Mucosa of rectum (tissue), 2 donors: Measurements from ENCODE around the gene ENPEP.
A peak's percentile ranks its signal among the peaks of the same experiment; 100 is the strongest.
"Not testable (repeated sequence)": the region's sequence is repeated elsewhere in the genome, so short reads cannot be mapped to it uniquely, and the experiment has no call there.

Experiments used
- H3K27ac ChIP-seq, 2 donors: one replicate each; pipeline ENCODE4 v1.7.0; 2013; ENCODE audit warnings: inconsistent platforms in 2 of 2, low read depth in 2 of 2, low read length in 2 of 2
- H3K27me3 ChIP-seq, 2 donors: one replicate each; pipeline ENCODE4 v1.7.0; 2013; ENCODE audit warnings: low read length in 2 of 2; ENCODE audit not compliant: control insufficient read depth in 2 of 2, insufficient read depth in 2 of 2
- H3K36me3 ChIP-seq, 2 donors: one replicate each; pipeline ENCODE4 v1.7.0; 2013; ENCODE audit warnings: low read length in 2 of 2; ENCODE audit not compliant: control insufficient read depth in 2 of 2, insufficient read depth in 2 of 2
- H3K4me1 ChIP-seq, 2 donors: one replicate each; pipeline ENCODE4 v1.7.0; 2013; ENCODE audit warnings: low read length in 2 of 2, mild to moderate bottlenecking in 1 of 2; ENCODE audit not compliant: control insufficient read depth in 2 of 2, insufficient read depth in 2 of 2
- H3K4me3 ChIP-seq, 2 donors: one replicate each; pipeline ENCODE4 v1.7.0; 2013; ENCODE audit warnings: low read length in 2 of 2
- H3K9ac ChIP-seq, 2 donors: one replicate each; pipeline ENCODE4 v1.7.0; 2013; ENCODE audit warnings: low read length in 2 of 2, low read depth in 1 of 2, mild to moderate bottlenecking in 1 of 2
- H3K9me3 ChIP-seq, 2 donors: one replicate each; pipeline ENCODE4 v1.7.0; 2013; ENCODE audit warnings: low read length in 2 of 2; ENCODE audit not compliant: control insufficient read depth in 2 of 2
- donor health status: healthy.
- donor health status: Normal muscosa, but diverticular disease.

Gene ENPEP

DNA sequence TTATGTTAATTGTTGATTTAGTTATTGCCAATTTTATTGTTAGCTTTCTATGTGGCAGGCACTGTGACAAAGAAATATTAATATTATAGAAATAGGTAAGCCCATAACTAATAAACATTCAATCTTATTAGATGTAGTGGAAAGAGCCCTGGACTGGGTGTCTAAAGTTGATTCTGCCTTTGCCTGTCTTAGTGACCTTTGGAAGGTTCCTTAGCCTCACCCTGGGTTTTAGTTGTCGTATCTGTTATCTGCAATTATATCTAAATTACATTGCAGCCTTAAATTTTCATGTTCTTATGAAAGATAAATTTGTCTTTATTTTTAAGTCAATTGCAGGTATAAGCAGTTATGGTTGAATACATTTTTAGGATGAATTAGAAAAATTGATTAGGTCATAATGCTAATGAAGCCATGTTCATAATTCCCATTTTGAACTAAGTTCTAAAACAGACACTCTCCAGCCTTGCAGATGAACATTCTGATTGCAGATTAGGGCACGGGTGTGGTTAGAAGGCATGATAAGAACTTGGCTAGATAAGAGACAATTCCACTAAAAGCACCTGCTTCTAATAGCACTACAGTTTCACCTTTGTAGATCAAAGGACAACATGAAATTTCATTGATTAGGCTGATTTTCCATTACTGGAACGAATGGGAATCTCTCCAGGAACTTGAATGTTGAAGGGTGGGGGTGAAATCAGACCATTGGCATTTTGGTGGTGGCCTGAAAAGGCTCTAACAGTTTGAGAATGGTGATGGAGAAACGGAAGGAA lies 17.3 kb upstream of the ENPEP start:
- Histone ChIP-seq H3K27me3 (no peaks in the 10 kb centered on the region), H3K4me3 (peak overlapping the region in 1 of 2 donors; percentile 28), H3K4me1 (peaks cover 7 to 17% of the 10 kb centered on the region in 2 donors), H3K9me3 (no peaks in the 10 kb centered on the region), H3K27ac (no peak overlapping the region), H3K9ac (no peak overlapping the region), H3K36me3 (no peaks in the 10 kb centered on the region)

DNA sequence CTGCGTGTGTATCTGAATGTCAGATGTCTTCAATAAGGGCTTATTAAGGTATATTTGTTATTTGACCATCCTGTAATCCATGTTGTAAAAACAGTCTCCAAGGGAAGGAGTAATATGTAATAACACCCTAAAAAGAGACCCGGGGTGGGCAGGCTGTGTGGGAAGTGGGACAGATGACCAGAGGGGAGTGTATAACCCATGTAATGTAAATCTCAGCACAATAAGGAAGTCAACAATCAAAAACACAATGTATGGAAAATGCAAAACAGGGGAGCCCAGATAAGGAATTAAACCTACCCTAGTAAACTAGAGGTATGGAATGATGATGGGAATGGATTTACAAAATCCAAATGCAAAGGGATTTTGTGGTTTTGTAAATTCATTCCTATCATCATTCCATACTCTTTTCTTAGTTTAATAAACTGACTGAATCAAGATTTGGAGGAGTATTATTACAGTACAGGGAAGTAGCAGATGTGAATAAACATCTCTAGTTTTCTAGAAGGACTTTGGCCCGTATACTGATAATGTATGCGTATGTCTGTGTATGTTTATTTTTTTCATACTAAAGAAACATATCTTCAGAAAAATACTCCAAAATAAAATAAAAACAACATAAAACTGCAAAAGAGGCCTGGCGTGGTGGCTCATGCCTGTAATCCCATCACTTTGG lies 15.7 kb upstream of the ENPEP start:
- no peaks in the 10 kb centered on the region for H3K27me3 ChIP-seq
- peaks cover 7 to 17% of the 10 kb centered on the region in 2 donors for H3K4me1 ChIP-seq
- no peaks in the 10 kb centered on the region for H3K36me3 ChIP-seq
- no peak overlapping the region for H3K4me3 ChIP-seq
- no peaks in the 10 kb centered on the region for H3K9me3 ChIP-seq
- no peak overlapping the region for H3K27ac ChIP-seq
- no peak overlapping the region for H3K9ac ChIP-seq

DNA sequence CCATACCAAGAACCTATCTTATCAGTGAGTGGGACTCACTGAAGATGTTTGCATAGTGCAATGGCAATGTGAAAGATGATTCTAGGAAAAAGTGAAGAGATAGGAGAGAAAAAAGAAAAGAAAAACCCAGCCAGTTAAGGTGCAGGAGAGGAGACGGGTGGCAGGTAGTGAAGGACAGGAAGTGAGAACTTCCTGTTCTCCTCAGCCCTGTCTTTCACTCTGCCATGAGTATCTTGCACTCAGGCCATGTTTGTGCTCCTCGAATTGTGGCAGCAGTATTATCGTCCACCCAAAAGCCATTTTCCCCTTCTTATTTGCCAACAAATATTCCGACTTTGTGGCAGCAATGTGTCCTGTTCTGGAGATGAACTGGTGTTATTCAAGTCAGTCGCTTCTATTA lies 8.6 kb upstream of the ENPEP start:
- Histone ChIP-seq H3K27ac (no peak overlapping the region), H3K9me3 (peaks cover 3% of the 10 kb centered on the region in 2 donors), H3K36me3 (no peaks in the 10 kb centered on the region), H3K27me3 (no peaks in the 10 kb centered on the region), H3K9ac (no peak overlapping the region), H3K4me1 (no peaks in the 10 kb centered on the region), H3K4me3 (no peak overlapping the region)

DNA sequence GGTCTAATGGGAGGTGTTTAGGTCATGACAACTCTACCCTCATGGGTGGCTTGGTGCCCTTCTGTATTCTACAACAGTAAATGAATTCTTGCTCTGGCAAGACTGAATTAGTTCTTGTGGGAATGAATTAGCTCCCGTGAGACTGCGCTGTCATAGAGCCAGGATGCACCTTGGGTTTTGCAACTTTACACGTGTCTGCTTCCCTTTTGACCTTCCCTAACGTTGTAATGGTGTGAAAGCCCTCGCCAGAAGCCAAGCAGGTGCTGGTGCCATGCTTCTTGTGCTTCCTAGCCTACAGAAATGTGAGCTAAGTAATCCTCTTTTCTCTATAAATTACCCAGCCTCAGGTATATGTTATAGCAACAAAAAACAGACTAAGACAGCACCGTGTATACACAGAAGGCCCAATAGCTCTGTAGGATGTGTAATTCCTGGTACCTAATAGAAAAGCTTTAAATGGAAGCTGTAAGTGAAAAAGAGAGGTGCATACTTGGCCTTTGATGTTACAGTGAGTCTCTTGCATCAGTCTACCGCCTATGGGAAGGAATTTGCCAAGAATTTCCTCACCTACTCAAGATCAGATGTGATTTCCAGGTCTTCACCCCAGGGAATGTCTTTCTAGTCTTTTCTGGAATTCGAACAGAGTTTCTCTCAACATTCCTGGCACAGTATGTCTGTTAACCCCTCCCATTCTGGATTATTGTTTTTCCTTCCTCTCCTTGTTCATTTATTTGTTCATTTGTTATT lies 3.2 kb upstream of the ENPEP start:
- peaks cover 3% of the 10 kb centered on the region in 2 donors for H3K9me3 ChIP-seq
- H3K9ac ChIP-seq: no peak overlapping the region
- H3K27ac ChIP-seq: no peak overlapping the region
- peaks cover 0 to 8% of the 10 kb centered on the region in 2 donors for H3K27me3 ChIP-seq
- no peak overlapping the region for H3K4me3 ChIP-seq
- H3K36me3 ChIP-seq: no peaks in the 10 kb centered on the region
- peaks cover 0 to 6% of the 10 kb centered on the region in 2 donors for H3K4me1 ChIP-seq

DNA sequence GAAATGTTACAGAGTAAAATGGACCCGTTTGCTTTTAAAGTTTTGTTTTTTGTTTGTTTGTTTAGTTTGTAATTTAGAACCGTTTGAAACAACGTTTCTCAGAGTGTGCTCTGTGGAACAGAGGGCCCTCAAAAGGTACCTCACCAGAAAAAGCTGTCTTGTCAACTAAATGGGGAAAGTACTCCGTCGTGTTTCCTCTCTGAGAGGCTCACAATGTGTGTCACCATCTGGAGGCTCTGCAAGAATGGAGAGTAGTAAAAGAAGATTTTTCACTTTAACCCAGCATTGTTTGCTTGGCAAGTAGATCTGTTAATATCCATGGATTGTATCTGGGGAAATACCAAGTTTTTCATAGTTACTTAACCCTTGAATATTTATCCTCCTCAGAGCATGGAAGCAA lies 1.5 kb upstream of the ENPEP start:
- peaks cover under 1 to 1% of the 10 kb centered on the region in 2 donors for H3K9me3 ChIP-seq
- no peaks in the 10 kb centered on the region for H3K36me3 ChIP-seq
- H3K27me3 ChIP-seq: peaks cover 0 to 8% of the 10 kb centered on the region in 2 donors
- H3K4me1 ChIP-seq: peaks cover 0 to 6% of the 10 kb centered on the region in 2 donors
- no peak overlapping the region for H3K9ac ChIP-seq
- H3K27ac ChIP-seq: no peak overlapping the region
- no peak overlapping the region for H3K4me3 ChIP-seq

DNA sequence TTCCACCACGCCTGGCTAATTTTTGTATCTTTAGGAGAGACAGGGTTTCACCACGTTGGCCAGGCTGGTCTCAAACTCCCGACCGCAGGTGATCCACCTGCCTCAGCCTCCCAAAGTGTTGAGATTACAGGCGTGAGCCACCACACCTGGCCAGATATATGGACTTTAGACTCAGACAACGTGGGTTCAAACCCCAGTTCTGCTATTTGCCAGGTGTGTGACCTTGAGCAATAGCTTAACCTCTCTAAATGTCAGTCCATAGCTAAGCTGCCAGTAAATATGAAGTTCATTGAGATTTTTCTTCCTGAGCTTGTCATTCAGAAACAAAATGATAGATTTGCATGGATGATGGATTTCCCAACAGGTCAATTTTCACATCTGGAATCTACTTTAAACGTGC lies 875 bp upstream of the ENPEP start:
- not testable (repeated sequence) for H3K36me3 ChIP-seq, H3K4me3 ChIP-seq, H3K4me1 ChIP-seq, H3K9me3 ChIP-seq, H3K27ac ChIP-seq, H3K9ac ChIP-seq, H3K27me3 ChIP-seq

DNA sequence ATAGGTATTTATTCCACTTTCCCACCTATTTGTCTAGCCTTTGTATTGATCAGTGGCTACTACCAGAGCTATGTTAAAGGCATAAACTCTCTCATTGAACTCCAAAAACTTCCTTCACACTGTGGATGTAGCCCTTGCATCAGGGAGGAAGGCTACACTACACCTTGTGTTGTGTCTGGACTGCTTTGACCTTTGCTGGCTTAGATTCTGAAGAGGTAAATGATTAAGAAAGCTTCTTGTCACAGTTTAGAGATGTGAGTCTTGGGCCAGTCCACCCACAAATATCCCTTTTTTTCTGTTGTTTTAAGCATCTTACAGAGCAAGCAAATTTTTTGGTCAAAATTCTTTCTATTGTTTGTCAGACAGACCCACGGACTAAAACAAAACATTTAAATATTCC lies 1.9 kb downstream of the ENPEP start:
- Histone ChIP-seq H3K4me3 (no peak overlapping the region), H3K4me1 (peaks cover 0 to 6% of the 10 kb centered on the region in 2 donors), H3K27ac (no peak overlapping the region), H3K27me3 (peaks cover 0 to 8% of the 10 kb centered on the region in 2 donors), H3K9me3 (no peaks in the 10 kb centered on the region), H3K9ac (no peak overlapping the region), H3K36me3 (no peaks in the 10 kb centered on the region)

DNA sequence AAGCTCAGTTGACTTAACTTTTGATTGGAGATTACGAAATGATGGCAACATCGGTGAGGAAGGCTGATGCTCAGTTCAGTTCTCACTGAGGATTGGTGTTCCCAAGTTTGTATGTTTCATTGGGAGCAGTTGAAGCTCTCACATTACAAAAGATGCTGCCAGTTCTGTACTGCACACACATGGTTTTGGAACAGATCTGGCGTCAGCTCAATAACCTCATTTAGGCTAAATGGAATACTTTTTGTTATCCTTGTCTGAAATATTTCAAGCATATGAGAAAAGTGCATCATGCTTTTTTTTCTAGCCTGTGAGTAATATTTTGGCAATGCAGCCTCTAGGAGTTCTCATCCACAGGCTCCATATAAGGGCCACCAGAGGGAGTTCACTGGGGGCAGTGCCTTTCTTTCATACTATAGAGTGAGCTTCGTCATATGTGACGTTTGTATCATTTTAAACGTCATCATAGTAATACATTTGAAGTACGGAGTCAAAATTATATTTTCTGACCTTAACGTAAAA lies 4.1 kb downstream of the ENPEP start:
- Histone ChIP-seq H3K27ac (no peak overlapping the region), H3K27me3 (peaks cover 0 to 8% of the 10 kb centered on the region in 2 donors), H3K9ac (no peak overlapping the region), H3K4me1 (peaks cover 0 to 6% of the 10 kb centered on the region in 2 donors), H3K9me3 (no peaks in the 10 kb centered on the region), H3K4me3 (no peak overlapping the region), H3K36me3 (no peaks in the 10 kb centered on the region)

DNA sequence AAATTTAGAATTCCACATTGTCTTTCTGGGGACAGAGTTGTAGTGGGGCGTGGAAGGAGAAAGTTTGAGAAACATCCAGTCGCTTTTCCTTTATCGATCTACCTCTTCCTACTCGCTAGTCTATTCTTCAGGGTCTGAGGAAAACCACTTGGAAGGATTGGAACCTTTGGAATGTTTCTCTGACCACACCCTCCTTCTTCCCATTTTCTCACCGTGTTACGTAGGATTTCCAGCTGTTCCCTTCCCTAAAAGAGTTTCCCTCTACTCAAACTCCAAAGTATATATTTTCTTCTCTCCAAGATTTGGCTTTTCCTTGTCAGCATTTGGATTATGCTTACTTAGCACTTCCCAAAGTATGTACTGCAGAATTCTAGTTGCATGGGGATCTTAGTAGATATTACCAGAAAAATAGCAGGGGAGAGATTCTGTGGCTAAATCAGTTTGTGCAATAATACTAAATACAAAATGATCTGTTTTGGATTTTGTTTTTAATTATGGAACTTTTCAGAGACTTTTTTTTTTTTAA lies 4.9 kb downstream of the ENPEP start:
- no peak overlapping the region for H3K9ac ChIP-seq
- peaks cover 0 to 8% of the 10 kb centered on the region in 2 donors for H3K27me3 ChIP-seq
- H3K36me3 ChIP-seq: no peaks in the 10 kb centered on the region
- H3K4me3 ChIP-seq: no peak overlapping the region
- H3K27ac ChIP-seq: no peak overlapping the region
- H3K9me3 ChIP-seq: no peaks in the 10 kb centered on the region
- H3K4me1 ChIP-seq: peaks cover 0 to under 1% of the 10 kb centered on the region in 2 donors
